NCI-H460 (cell line): Measurements from ENCODE around the gene CYP2A7. TPM values are rescaled to one million over a fixed set of nuclear protein-coding genes. Genes with fewer than 3 reads are reported as not detected.
"Not testable (repeated sequence)": the region's sequence is repeated elsewhere in the genome, so short reads cannot be mapped to it uniquely, and the experiment has no call there.

Source experiments
- DNase-seq: peaks from one replicate; pipeline ENCODE4 v3.0.0-alpha.2; 2016; ENCODE audit warnings: low read depth; ENCODE audit errors: extremely low read depth
- total RNA-seq: library from RNA; depleted of rRNA; stranded (reverse); fragments of >200 nt; shearing (Covaris generic); gene quantifications from 2 replicates; pipeline ENCODE4 v1.2.3, GENCODE V29; 2014

CYP2A7 gene
- total RNA-seq, 1 experiment from 2014 or later: not detected

DNA sequence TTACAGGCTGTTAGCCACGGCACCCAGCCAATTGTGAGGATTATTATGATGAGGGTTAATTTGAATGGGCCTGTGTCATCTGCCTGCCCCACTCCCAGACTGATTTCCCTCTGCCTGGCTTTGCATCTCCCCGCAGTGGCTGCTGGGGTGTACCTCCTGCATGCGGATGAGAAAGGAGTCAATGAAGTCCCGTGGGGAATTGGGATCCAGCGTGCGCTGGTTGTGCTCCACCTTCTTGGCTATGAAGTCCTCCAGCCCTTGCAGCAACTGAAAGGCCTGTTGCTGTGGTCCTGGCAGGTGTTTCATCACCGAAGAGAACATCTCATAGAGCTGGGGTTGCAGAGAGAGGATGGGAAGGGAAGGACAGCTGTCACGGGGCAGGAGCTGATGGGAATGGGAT lies 35.3 kb downstream of the CYP2A7 start:
- DNase-seq: not testable (repeated sequence)

DNA sequence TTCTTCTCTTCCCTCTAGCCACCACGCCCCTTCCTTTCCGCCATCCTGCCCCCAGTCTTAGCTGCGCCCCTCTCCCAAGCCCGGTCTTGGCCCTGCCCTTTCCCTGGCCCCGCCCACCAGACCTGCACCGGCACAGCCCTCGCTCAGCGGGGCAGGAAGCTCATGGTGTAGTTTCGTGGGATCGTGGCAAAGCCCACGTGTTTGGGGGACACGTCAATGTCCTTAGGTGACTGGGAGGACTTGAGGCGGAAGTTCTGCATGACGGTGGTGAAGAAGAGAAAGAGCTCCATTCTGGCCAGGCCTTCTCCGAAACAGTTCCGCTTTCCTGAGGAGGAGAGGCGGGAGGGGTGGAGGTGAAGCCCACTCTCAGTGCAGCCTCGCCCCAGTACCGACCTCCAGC lies 38.4 kb downstream of the CYP2A7 start:
- not testable (repeated sequence) for DNase-seq

- not testable (repeated sequence) for DNase-seq
These were observed 38.9 kb downstream of the CYP2A7 start for GRCh38 chr19:40842997-40843652.

DNA sequence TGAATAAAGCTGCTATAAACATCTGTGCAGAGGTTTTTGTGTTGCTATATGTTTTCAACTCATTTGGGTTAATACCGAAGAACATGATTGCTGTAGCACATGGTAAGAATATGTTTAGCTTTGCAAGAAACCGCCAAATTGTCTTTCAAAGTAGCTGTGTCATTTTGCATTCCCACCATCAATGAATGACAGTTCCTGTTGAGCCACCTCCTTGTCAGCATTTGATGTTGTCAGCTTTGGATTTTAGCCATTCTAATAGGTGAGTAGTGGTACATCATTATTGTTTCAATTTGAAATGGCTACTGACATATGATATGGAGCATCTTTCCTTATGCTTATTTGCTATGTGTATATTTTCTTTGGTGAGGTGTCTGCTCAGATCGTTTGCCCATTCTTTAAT lies 40.0 kb downstream of the CYP2A7 start:
- DNase-seq: not testable (repeated sequence)

DNA sequence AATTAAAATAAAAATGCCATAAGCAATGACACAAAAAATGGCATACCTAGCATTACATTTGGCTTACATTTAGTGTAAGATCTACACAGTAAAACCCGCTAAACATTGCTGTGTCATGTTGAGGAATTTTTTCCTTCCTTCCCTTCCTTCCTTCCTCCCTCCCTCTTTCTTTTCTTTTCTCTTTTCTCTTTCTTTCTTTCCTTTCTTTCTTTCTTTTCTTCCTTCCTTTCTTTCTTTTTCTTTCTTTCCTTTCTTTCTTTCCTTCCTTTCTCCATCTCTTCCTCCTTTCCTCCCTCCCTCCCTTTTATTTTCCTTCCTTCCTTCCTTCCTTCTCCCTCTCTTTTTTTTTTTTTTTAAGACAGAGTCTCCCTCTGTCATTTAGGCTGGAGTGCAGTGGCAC lies 43.6 kb downstream of the CYP2A7 start:
- not testable (repeated sequence) for DNase-seq

GRCh38 chr19:40836754-40837429 lies 45.1 kb downstream of the CYP2A7 start:
- no peak for DNase-seq

DNA sequence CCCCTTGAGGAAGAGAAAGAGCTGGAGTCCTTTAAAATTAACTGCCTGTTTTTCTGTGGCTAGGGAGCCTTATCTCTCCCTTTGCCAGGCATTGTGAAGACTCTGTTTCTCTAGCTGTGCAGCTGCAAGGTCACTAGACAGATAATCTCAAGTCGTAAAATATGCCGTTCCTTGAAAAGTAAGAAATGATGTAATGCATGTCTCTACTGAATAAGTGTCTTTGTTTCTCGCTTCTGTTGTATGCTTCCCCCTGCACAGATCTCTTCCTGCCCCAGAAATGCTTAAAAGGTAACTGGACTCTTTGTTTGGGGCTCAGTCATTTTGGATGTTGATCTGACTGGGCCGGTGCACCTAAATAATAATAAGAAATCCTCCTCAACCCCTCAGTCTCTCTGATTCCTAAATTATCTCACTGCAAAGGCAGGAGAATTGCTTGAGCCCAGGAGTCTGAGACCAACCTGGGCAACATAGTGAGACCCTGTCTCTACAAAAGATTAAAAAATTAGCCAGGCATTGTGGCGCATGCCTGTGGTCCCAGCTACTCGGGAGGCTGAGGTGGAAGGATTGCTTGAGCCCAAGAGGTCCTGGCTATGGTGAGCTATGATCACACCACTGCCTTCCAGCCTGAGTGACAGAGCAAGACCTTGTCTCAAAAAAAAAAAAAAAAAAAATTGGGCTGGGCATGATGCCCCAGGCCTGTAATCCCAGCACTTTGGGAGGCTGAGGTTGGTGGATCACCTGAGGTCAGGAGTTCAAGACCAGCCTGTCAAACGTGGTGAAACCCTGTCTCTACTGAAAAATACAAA lies 48.1 kb downstream of the CYP2A7 start:
- not testable (repeated sequence) for DNase-seq

GRCh38 chr19:40832431-40832790 lies 49.6 kb downstream of the CYP2A7 start:
- DNase-seq: not testable (repeated sequence)

GRCh38 chr19:40831502-40832430 lies 50.3 kb downstream of the CYP2A7 start:
- no peak for DNase-seq

DNA sequence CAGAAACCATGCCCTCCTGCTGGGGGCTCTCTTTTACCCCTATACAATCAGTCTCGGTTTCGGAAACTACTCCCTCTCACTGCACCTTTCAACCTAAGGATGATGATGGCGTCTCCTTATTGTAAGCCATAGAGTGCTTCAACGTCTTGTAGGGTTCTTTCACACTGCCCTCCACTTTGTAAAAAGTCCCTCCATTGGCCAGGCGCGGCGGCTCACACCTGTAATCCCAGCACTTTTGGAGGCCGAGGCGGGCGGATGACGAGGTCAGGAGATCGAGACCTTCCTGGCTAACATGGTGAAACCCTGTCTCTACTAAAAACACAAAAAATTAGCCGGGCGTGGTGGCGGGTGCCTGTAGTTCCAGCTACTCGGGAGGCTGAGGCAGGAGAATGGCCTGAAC lies 51.3 kb downstream of the CYP2A7 start:
- DNase-seq: not testable (repeated sequence)

DNA sequence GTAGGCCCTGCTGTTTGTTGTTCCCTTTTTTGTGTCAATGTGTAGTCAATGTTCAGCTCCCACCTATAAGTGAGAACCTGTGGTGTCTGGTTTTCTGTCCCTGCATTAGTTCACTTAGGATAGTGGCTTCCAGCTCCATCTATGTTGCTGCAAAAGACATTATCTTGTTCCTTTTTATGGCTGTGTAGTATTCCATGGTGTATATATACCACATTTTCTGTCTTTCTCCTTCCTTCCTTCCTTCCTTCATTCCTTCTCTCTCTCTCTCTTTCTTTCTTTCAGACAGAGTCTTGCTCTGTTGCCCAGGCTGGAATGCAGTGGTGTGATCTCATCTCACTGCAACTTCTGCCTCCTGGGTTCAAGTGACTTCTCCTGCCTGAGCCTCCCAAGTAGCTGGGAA lies 52.8 kb downstream of the CYP2A7 start:
- DNase-seq: no peak

DNA sequence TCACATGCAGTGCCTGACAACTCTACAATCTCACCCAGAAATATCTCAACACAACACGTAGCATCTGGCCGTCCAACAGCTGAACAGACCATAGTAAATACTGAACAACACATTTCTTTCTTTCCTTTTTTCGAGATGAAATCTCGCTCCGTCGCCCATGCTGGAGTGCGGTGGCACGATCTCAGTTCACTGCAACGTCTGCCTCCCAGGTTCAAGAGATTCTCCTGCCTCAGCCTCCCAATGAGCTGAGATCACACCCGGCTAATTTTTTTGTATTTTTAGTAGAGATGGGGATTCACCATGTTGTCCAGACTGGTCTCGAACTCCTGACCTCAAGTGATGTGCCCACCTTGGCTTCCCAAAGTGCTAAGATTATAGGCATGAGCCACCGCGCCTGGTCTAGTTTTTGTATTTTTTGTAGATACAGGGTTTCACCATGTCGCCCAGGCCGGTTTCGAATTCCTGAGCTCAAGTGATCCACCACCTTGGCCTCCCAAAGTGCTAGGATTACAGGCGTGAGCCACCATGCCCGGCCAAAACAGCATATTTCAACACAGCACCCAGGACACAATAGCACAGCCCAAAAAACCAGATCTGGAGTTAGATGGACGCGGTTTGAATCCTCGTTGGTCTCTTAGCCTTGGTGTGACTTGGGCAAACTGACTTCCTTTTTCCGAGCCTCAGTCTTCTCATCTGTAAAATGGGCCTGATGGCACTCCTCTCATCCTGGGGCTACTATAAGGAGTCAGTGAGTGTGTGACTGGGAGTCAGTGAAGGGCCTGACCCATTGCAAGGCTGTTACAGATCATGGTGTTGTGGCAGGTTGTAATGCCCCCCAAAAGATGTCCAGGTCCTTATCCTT lies 54.4 kb downstream of the CYP2A7 start:
- no peak for DNase-seq

DNA sequence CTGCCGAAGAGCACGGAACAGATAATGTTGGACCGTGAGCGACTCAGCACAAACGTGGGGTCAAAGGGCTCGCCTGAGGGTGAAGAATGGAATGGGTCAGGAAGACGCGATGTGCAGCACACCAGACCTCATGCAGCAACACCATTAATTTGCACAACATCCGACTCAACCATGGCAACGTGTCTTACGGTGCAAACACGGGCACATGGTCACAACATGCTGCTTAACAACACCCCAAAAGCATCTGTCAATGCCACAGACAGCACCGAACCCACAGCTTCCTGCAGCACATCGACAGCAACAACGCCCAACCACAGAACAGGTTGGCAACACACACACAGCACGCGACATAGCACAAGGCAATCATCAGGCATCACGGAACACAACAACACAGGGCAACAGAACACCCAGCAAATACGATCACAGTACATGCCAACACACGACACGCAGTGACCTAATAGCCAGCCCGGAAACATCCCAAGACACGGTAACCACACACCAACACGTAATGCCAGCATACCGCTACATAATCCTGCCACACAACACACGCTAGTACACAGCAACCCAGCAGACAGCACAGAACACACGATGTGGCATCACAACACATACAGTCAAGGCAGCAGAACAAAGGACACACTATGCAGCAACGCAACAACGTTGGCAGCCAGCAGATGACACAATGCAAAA lies 55.2 kb downstream of the CYP2A7 start:
- not testable (repeated sequence) for DNase-seq

DNA sequence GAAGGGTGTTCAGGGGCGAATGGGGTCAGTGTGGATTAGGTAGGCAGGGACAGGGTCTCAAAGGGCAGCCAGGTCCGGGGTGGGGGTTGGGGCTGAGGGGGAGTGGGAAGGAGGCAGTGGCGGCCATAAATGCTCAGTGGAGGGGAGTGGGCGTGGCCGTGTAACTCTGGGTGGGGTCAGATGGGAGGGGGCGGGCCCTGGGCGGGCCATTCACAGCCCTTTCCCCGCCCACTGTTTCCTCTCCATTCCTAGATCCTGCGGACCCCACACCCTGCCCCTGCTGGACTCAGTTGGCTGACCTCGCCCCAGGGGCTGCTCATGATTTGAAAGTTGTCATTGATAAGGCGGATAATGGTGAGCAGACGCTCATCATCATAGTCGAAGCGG lies 55.7 kb downstream of the CYP2A7 start:
- DNase-seq: not testable (repeated sequence)

- not testable (repeated sequence) for DNase-seq
These were observed 56.5 kb downstream of the CYP2A7 start for GRCh38 chr19:40825460-40826095.
